Stimulated activated CD8-positive, alpha-beta memory T cell treated with anti-CD3 and anti-CD28 coated beads, Interleukin-4, amount 100 ng/mL, for 1 hour (primary cell): ENCODE data around the gene MAML3.
"Not testable (repeated sequence)": the region's sequence is repeated elsewhere in the genome, so short reads cannot be mapped to it uniquely, and the experiment has no call there.

Experiments used
- DNase-seq, 2 donors: peaks; one replicate each; pipeline ENCODE4 v3.0.0-alpha.2; 2020; ENCODE audit warnings: low read depth in 2 of 2, low spot score in 1 of 2

MAML3 gene

DNA sequence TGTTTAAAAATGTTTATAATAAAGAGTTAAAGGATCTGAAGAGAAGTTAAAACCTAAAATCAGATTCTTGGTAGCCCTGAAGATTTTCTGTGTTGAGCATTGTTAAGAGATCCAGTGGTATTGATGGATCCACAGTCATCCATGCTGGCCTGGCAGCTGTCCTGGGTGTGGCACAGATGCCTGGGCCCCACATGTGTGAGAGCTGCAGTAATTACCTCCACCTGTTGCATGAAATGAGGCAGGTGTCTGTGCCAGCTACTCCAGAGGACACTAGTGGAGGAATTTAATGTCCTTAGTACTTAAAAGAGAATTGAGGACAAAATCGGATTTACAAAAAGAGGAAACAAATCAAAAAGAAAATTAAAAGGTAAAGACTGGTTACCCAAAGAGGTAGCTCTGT is 444.3 kb downstream of the MAML3 start:
- no peak for DNase-seq

DNA sequence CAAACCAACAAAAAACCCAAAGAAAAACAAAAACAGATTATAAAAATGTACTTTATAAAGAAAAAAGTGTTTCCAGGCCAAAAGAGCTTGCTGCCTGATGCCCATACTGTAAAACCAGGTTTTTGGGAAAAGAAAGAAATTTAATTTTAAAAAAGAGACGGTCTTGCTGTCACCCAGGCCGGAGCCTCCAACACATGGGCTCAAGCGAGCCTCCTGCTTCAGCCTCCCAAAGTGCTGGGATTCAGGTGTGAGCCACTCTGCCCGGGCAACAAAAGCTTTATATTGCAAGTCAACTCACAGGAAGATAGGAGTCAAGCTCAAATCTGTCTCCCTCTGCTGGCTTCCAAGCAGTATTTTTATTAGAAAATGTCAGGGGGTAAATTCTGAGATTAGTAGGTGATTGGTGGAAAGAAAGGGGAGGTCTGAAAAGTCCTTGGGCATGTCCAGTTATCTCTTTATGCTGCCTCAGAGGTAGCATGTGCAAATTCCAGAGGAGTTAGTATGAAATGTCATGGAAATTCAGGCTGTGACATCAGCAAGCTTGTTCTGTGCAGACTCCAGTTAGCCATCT is 449.0 kb downstream of the MAML3 start:
- no peak for DNase-seq

DNA sequence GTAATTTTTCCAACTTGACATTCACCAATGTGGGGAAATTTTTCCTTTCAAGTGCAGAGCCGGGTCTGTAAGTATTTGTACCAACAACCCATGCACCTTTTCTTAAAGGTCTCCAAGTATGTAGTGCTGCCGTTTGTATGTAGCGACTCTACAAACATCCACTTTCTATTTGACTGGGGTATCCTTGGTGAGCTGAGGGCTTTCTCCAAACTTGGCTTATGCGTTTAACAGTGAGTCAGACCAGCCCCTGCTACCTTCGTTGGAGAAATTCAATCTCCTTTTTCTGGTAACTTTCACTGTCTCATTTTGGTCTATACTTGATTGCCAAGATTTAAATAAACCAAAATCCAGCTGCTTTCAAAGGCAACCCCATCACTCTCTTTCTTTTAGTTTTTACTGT is 453.4 kb downstream of the MAML3 start:
- no peak for DNase-seq

DNA sequence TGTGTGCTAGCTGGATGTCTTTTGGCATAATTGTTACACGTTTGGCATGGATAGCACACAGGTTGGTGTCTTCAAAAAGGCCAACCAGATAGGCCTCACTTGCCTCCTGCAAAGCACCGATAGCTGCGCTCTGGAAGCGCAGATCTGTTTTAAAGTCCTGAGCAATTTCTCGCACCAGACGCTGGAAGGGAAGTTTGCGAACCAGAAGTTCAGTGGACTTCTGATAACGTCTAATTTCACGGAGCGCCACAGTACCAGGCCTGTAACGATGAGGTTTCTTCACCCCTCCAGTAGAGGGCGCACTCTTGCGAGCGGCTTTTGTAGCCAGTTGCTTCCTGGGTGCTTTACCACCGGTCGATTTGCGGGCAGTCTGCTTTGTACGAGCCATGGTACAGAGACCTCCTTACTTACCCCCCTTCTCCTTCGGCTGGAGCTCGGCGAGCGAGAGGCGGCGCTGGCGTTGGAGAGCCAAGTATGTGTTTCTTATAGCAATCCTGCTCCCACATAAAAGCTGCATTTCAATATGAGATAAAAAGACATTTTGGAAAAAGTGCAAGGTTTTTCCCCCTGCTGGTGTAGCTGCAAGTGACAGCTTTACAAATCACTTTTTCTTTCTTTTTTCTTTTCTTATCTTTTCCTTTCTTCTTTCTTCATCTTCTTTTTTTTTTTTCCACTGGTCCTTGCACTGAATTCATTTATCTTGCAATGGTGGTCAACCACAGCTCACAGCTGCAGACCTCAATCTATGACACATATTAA is 455.6 kb downstream of the MAML3 start:
- not testable (repeated sequence) for DNase-seq

DNA sequence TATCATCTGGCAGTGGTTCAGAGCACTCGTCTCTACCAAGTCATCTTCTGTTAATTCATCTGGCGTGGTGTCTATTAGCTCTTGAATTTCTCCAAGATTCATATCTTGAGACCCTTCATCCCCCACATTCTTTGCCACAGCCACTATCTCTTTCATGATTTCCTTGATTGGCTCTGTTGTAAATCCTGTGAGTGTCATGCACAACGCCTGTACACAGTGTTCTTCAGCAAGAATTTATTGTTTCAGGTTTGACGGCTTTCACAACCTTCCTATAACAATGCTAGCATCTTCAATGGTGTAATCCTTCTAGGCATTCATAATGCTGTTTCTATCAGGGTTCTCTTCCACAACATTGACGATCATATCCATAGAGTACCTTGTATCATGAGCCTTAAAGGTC is 457.5 kb downstream of the MAML3 start:
- DNase-seq: no peak

DNA sequence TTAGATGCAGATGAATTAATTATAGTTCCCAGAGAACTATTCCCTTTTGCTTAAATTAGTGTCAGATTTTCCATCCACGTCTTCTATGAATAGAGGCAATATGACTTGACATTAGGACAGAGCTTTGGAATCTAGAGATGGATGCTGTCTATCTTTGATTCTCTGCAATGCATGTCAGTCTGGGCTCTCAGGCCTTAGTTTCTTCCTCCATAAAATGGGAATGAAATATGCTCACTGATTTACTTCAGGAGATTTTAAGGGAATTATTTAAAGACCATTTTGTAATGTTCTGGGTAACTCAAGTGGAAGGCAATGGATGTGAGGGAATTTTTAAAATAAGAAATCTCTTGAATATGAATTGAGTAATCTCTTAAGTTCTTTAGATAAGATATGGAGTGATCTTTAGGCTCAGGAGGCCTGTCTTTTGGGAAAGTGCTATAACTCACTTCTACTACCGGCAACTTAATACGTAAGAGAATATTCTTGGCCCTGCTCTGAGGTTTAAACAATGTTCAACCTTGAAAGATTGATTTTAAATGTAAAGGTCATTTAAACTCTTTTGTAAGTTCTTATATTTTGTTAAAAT is 459.4 kb downstream of the MAML3 start:
- DNase-seq: no peak

DNA sequence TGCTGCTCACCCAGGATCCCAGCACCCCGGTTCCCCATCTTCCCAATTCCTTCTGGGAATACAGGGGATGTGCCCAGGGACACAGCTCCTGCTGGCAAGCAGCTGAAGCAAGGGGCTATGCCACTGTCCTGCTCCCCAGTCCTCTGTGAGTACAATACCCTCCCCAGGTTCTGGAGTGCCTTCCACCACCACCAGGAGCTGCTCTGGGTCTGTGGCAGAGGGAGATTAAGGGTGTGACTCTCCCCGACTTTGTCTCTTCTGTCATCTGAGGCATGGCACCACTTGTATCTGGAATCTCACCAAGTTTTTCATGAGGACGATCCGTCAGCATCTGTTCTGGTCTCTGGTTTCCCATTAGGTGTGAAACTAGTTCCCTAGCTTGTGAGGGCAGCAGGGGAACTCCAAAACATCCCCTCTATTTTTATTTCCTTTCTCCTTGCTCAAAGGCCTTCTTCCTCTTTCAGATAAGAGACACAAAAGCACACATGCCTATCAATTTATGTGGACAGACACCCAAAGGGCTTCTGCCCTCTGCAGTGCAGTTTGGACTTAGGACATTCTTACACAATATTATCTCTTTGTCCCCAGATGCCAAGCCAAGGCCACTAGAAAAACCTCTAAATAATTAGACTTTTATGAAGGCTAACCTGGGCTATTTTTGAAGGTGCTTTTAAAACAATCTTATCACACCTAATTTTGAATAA is 461.5 kb downstream of the MAML3 start:
- no peak for DNase-seq

DNA sequence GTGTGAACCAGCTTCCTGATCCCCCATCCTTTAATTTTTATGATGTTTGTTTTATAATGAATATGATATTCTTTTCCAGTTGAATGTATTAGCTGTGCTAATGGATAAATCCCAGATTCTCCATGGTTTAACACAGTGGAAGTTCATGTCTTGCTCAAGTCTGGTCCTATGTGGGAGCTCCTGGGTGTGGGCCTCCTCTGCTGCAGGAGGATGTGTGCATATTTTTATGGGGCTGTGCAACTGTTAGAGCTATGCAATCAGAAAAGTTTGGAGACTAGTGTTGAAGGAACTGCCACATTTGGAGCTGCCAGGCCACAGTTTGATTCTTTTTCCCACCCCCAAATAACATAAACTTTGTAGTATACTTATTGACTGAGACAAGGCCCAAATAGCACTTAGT is 463.6 kb downstream of the MAML3 start:
- DNase-seq: no peak

DNA sequence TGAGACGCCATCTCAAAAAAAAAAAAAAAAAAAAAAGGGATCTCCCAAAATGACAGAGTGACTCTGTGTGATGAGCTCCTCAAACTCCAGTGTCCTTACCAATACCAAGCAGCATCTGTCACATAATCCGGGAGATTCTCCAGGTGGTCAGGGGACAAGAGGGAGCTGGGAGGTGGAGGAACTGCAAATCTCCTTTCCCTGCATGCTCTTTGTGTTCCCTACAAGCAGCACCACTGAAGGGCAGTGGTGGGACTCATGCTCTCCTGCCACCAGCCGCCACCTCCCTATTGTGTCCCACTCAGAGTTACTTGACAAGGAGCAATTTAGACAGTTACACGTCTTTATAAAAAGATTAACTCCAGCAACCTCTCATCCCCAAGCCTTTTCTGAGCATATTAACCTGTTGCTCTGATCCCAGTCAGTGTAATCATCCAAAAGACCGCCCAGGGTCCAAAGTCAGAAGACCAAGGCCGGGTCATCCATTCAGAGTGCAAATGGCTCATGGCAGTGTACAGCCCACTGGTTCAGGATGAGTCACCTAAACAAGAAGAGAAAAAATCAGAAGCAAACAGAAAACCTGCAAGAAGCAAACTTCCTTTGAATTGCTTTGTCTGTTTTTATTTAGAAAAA is 464.8 kb downstream of the MAML3 start:
- DNase-seq: no peak

DNA sequence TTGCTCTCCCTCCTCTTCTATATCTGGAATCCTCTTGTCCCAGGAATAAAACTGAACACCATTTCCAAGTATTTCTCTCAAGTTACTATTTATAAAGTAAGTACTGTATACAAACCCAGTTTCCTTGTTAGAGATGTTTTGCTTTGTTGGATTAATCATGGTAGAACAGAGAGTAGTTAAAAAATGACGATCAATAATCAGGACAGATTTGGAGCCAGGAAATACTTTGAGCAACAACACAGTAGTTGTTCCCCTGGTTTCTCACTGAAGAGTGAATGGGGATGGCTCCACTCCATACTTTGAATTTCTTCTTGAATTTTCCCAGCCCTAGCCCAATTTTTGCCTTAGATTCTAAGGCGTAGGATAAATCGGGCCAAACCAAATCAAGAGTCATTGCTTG is 467.0 kb downstream of the MAML3 start:
- no peak for DNase-seq

DNA sequence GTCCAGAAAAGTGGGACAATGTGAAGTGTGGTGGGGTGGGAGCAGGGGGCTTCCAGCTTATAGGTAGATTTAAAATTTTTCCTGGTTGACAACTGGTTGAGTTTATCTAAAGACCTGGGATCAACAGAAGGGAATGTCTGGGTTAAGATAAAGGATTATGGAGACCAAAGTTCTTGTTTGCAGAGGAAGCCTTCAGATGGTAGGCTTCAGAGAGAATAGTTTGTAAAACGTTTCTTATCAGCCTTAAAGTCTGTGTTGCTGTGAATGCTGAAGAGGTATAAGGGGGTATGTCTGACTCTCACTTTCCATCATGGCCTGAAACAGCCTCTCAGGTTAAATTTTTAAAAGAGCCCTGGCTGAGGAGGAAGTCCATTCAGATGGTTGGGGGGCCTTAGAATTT is 467.9 kb downstream of the MAML3 start:
- no peak for DNase-seq

DNA sequence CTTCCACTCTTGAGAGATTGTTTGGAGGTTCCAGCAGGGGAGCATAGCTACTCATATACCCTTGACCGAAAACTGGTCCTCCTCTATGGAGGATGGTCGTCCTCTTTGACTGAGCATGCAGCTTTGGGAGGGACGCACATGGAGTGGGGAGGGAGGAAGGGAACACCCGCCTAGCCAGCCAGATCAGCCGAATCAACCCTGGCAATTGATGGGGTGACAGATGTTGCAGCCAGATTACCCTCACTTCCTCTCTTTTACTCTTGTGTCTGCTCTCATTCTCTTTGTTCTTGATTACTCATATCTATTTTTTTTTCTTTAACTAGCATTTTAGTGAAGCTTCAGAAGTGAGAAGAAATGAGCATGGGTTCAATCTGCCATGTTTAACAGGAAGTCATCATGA is 468.8 kb downstream of the MAML3 start:
- no peak for DNase-seq

DNA sequence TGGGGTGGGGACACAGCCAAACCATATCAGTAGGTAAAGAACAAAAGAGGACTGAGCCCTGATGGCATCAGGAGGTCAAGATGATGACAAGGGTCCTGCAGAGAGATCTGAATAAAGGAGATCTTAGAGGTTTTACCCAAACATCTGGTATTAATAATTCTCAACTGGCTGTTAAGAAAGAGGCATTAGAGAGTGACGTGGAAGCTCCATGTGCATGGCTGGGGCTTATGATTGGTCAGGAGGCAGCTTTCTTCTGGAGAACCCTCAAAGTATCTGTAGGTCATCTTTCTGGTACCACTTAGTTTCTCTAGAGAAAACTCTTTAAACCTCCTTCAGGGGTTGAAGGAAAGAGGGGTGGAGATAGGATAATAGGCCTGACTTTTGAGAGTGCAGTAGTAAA is 469.6 kb downstream of the MAML3 start:
- no peak for DNase-seq

DNA sequence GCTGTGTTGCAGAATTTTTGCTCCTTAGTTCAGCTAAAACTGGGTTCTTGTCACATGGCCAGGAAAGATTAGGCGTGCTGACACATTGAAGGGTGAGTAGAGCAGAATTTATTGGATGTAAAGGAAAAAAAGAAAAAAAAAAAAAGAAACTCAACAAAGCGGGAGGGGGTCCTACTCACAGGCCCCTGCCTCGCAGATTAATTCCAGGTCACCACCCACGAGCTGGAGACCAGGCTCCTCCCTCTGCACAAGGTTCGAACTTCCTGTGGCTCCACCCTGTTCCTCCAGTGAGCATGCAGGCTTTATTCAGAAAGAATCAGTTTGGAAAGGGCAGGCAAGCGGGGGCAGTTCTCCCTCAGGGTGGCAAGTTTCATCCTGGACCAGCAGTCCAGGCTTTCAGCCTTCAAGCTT is 471.2 kb downstream of the MAML3 start:
- DNase-seq: no peak

DNA sequence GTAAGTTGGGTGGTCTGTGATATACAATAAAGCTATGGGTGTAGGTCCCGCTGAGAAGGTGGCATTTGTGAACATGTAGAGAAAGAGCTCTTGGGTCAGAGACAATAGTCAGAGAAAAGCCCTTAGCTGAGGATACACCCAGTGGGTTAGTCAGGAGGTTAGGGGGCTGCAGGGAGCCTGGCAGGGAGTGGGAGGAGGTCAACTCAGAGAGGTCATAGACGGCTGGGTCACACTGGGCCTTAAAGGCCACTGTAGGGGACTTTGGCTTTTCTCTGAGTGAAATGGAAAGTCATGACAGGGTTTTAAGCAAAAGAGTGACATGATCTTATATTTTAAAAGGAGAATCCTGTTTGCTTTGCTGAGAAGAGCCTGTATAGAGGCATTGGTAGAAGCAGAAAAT is 471.7 kb downstream of the MAML3 start:
- no peak for DNase-seq

DNA sequence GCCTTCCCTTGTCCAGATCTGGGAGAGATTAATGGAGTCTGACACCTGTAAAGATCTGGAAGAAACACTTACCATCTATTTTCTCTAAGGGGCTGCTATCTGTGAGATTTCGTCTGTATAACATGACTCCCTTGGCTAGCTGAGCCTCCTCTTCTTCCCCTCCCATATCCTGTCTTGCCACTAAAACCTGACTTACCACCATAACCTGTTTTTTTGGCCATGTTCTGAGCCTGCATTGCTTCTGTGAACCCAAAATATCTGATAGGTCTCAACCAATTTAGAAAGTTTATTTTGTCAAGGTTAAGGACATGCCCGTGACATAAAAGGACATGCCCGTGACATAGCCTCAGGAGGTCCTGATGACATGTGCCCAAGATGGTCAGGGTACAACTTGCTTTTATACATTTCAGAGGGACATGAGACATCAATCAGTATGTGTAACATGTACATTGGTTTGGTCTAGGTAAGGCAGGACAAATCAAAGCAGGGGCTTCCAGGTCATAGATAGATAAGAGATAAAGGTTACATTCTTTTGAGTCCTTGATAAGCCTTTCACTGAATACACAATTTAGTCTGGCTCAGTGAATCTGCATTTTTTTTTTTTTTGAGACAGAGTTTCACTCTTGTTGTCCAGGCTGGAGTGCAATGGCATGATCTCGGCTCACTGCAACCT is 476.9 kb downstream of the MAML3 start:
- DNase-seq: no peak

DNA sequence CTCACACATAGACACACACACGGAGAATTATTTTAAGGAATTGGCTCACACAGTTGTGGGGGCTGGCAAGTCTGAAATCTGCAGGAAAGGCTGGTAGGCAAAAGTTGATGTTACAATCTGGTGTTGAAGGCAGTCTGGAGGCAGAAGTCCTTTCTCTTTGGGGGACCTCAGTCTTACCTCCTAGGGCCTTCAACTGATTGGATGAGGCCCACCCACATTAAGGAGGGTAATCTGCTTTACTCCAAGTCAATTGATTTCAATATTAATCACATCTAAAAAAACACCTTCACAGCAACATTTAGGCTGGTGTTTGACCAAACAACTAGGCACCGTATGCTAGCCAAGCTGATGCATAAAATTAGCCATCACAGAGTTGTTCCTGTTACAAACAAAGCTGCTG is 477.6 kb downstream of the MAML3 start:
- DNase-seq: no peak

DNA sequence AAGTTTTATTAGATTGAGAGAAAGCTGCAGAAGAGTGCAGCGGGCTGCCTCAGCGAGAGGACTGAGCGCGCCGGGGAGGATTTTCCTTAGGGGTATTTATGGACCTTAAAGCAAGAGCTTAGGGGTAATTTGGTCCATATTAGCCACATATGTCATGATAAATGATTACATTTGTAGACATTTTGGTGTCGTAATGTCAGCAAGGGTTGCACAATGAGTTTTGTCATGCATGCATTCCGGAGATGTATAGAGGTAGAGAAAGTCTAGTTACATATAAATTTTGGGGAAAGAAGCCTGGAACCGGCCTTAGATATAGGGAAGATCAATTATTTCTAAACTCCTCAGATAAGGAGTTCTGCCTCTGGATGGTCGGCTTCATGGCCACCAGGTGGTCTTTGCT is 478.3 kb downstream of the MAML3 start:
- DNase-seq: no peak

DNA sequence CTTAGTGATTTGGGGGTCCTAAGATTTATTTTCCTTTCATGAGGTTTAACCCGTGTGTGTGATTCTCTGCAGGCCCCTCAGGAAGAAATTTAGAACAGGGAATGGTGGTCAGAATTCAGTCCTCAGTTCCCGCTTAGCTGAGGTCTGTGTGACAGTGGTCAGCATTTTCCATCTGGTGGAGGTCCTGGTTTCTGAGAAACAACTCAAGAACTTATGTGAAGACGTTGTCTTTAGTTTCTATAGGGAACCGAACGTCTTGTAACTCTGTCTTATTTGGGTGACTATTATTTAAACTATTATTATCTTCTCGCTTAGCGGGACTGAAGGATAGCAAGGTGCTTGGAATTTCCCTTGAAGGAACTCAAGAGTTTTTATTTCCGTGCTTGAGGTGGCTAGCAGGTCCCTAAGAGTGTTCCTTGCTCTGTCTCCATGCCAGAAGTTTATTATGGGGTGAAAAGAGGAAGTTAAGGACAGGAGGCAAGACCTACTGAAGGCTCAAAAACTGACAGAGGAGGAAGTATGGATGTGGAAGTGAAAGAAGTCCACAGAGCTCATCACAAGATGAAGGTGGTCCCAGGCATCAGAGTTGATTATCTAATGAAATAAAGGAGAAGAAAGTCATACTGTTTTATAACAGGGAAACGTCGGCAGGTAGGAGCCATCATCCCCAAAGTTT is 479.0 kb downstream of the MAML3 start:
- no peak for DNase-seq

DNA sequence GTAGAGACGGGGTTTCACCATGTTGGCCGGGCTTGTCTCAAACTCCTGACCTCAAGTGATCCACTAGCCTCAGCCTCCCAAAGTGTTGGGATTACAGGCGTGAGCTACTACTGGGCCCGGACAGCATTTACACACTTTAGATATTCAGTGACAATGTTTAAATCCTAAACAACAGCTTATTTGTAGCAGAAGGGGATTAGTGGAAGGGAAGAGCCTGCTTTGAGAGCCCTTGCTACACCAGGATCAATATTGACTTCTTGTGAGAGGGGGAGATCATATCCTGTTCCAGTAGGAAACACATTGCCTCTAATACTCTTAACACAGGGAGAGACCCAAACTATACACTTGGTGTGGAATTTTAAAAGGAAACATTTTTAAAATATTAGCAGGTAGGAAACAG is 481.3 kb downstream of the MAML3 start:
- DNase-seq: no peak

DNA sequence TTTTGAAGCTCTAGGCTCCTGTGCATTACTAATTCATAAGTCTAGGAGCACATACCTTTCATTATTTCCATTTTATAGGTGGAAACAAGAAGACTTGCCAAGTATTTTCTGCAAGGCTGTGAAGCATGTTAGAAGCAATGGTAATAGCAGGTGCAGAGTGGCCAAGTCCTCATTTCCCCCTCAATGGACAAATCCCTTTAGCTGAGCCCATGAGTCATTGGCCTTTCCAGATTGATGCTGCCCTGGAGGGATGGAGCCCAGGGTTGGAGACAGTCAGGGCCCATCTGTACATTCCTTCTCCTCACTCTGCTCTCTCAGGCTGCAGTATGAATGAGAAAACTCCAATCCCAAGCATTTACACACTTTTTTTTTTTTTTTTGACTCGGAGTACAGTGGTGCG is 481.8 kb downstream of the MAML3 start:
- DNase-seq: no peak
